ENCODE data around the gene MICU1.
"Not testable (repeated sequence)": the region's sequence is repeated elsewhere in the genome, so short reads cannot be mapped to it uniquely, and the experiment has no call there.

MICU1 gene

GRCh38 chr10:72395581-72395980, 230.3 kb downstream of the MICU1 start:
- in situ Hi-C loops (cut with HindIII; ENCODE audit: low sequenced_read_pairs): not testable (repeated sequence)

- in situ Hi-C loops (cut with HindIII; ENCODE audit: low sequenced_read_pairs): no loop called here
These were observed 233.3 kb downstream of the MICU1 start for GRCh38 chr10:72392571-72392970.

- in situ Hi-C loops (cut with HindIII; ENCODE audit: low sequenced_read_pairs): no loop called here
These were observed 235.1 kb downstream of the MICU1 start for GRCh38 chr10:72390764-72391163.

GRCh38 chr10:72389716-72390115, 236.2 kb downstream of the MICU1 start:
- in situ Hi-C loops (cut with HindIII; ENCODE audit: low sequenced_read_pairs): no loop called here

- in situ Hi-C loops (cut with HindIII; ENCODE audit: low sequenced_read_pairs): no loop called here
These were observed 236.9 kb downstream of the MICU1 start for GRCh38 chr10:72389014-72389413.

- in situ Hi-C loops (cut with HindIII; ENCODE audit: low sequenced_read_pairs): no loop called here
These were observed 237.8 kb downstream of the MICU1 start for GRCh38 chr10:72388062-72388461.

GRCh38 chr10:72386916-72387586, 238.8 kb downstream of the MICU1 start:
- in situ Hi-C loops (cut with HindIII; ENCODE audit: low sequenced_read_pairs): no loop called here

- in situ Hi-C loops (cut with HindIII; ENCODE audit: low sequenced_read_pairs): no loop called here
These were observed 240.2 kb downstream of the MICU1 start for GRCh38 chr10:72385724-72386123.

GRCh38 chr10:72384982-72385381, 240.9 kb downstream of the MICU1 start:
- in situ Hi-C loops (cut with HindIII; ENCODE audit: low sequenced_read_pairs): not testable (repeated sequence)

GRCh38 chr10:72379776-72380175, 246.1 kb downstream of the MICU1 start:
- in situ Hi-C loops (cut with HindIII; ENCODE audit: low sequenced_read_pairs): no loop called here

GRCh38 chr10:72379062-72379461, 246.8 kb downstream of the MICU1 start:
- in situ Hi-C loops (cut with HindIII; ENCODE audit: low sequenced_read_pairs): no loop called here

- in situ Hi-C loops (cut with HindIII; ENCODE audit: low sequenced_read_pairs): no loop called here
These were observed 250.3 kb downstream of the MICU1 start for GRCh38 chr10:72375585-72375984.

- in situ Hi-C loops (cut with HindIII; ENCODE audit: low sequenced_read_pairs): no loop called here
These were observed 250.7 kb downstream of the MICU1 start for GRCh38 chr10:72375173-72375572.

GRCh38 chr10:72370201-72370722, 255.6 kb downstream of the MICU1 start:
- in situ Hi-C loops (cut with HindIII; ENCODE audit: low sequenced_read_pairs): no loop called here

- in situ Hi-C loops (cut with HindIII; ENCODE audit: low sequenced_read_pairs): no loop called here
These were observed 258.4 kb downstream of the MICU1 start for GRCh38 chr10:72367301-72367960.

- in situ Hi-C loops (cut with HindIII; ENCODE audit: low sequenced_read_pairs): no loop called here
These were observed 260.6 kb downstream of the MICU1 start for GRCh38 chr10:72365106-72365895.

- in situ Hi-C loops (cut with HindIII; ENCODE audit: low sequenced_read_pairs): no loop called here
These were observed 261.6 kb downstream of the MICU1 start for GRCh38 chr10:72364239-72364777.

- in situ Hi-C loops (cut with HindIII; ENCODE audit: low sequenced_read_pairs): no loop called here
These were observed 268.9 kb downstream of the MICU1 start for GRCh38 chr10:72356987-72357386.

- in situ Hi-C loops (cut with HindIII; ENCODE audit: low sequenced_read_pairs): no loop called here
These were observed 269.8 kb downstream of the MICU1 start for GRCh38 chr10:72356115-72356514.

GRCh38 chr10:72355214-72355555, 270.7 kb downstream of the MICU1 start:
- in situ Hi-C loops (cut with HindIII; ENCODE audit: low sequenced_read_pairs): no loop called here
